CD14-positive monocyte (primary cell): ENCODE results near the gene THSD4. TPM values are rescaled to one million over a fixed set of nuclear protein-coding genes. Genes with fewer than 3 reads are reported as not detected.

ENCODE experiments used
- DNase-seq, 3 donors: peaks; one replicate each; pipeline ENCODE4 v3.0.0-alpha.2; 2011 to 2022
- H2AFZ ChIP-seq: 2 replicates; pipeline ENCODE4 v1.6.0; 2012; ENCODE audit warnings: mild to moderate bottlenecking, low read depth, low read length, inconsistent platforms; ENCODE audit not compliant: insufficient read depth, poor library complexity, severe bottlenecking
- H3K27ac ChIP-seq, 2 donors: 1 replicate in 1 of 2; 2 replicates in 1 of 2; pipeline ENCODE4 v1.5.1; 2012 to 2013; ENCODE audit warnings: low read length in 2 of 2, control low read depth in 1 of 2, inconsistent platforms in 1 of 2, low read depth in 1 of 2, mild to moderate bottlenecking in 1 of 2
- H3K27me3 ChIP-seq, 2 donors: one replicate each; pipeline versions ENCODE4 v1.6.0 to v1.6.1; 2011 to 2013; ENCODE audit warnings: low read length in 2 of 2; ENCODE audit not compliant: control insufficient read depth in 2 of 2, insufficient read depth in 2 of 2
- H3K36me3 ChIP-seq, 2 donors: replicated peaks in 1 of 2; 1 replicate in 1 of 2; 2 replicates in 1 of 2; pipeline versions ENCODE4 v1.5.1 to v1.6.1; 2012 to 2013; ENCODE audit warnings: low read length in 2 of 2, control low read depth in 1 of 2, inconsistent platforms in 1 of 2, mild to moderate bottlenecking in 1 of 2; ENCODE audit not compliant: insufficient read depth in 2 of 2, control insufficient read depth in 1 of 2
- H3K4me1 ChIP-seq, 2 donors: 1 replicate in 1 of 2; 2 replicates in 1 of 2; pipeline versions ENCODE4 v1.5.1 to v1.6.1; 2012 to 2013; ENCODE audit warnings: low read length in 2 of 2, control low read depth in 1 of 2, inconsistent platforms in 1 of 2, mild to moderate bottlenecking in 1 of 2, moderate library complexity in 1 of 2; ENCODE audit not compliant: insufficient read depth in 2 of 2, control insufficient read depth in 1 of 2
- H3K4me2 ChIP-seq: replicated peaks from 2 replicates; pipeline ENCODE3; 2012; ENCODE audit warnings: low read length, moderate library complexity, mild to moderate bottlenecking; ENCODE audit not compliant: poor library complexity, severe bottlenecking; ENCODE audit errors: extremely low read depth
- H3K4me3 ChIP-seq, 3 experiments: fragments of 200-600 bp in 1 of 3; sonication (generic) in 1 of 3; replicated peaks in 1 of 3; 1 replicate in 2 of 3; 2 replicates in 1 of 3; pipeline ENCODE4 v1.5.1; 2011 to 2013; ENCODE audit warnings: low read length in 3 of 3, mild to moderate bottlenecking in 3 of 3, control low read depth in 2 of 3, low read depth in 2 of 3, inconsistent platforms in 1 of 3, moderate library complexity in 1 of 3
- H3K79me2 ChIP-seq: 2 replicates; pipeline ENCODE4 v1.6.0; 2012; ENCODE audit warnings: mild to moderate bottlenecking, control low read depth, inconsistent platforms, low read length, moderate library complexity; ENCODE audit not compliant: insufficient read depth
- H3K9ac ChIP-seq: 2 replicates; pipeline ENCODE4 v1.6.0; 2017; ENCODE audit warnings: low read length, mild to moderate bottlenecking; ENCODE audit not compliant: insufficient read depth, poor library complexity, severe bottlenecking
- H3K9me3 ChIP-seq, 2 donors: replicated peaks in 1 of 2; 1 replicate in 1 of 2; 2 replicates in 1 of 2; pipeline versions ENCODE4 v1.5.1 to v1.6.1; 2012 to 2013; ENCODE audit warnings: low read length in 2 of 2, control low read depth in 1 of 2; ENCODE audit not compliant: control insufficient read depth in 1 of 2, insufficient read depth in 1 of 2
- H4K20me1 ChIP-seq: 2 replicates; pipeline ENCODE4 v1.6.0; 2012; ENCODE audit warnings: mild to moderate bottlenecking, low read length, control low read depth, moderate library complexity; ENCODE audit not compliant: insufficient read depth
- H3K27ac Mint-ChIP-seq, 7 donors: one replicate each; pipeline ENCODE4 v1.8.0; 2020; ENCODE audit warnings: mild to moderate bottlenecking in 7 of 7, mixed read lengths in 7 of 7, moderate library complexity in 6 of 7, inconsistent platforms in 2 of 7
- H3K27me3 Mint-ChIP-seq, 3 donors: one replicate each; pipeline ENCODE4 v1.8.0; 2021 to 2022; ENCODE audit warnings: low read depth in 3 of 3, mild to moderate bottlenecking in 3 of 3, mixed read lengths in 3 of 3, moderate library complexity in 3 of 3, inconsistent platforms in 1 of 3
- H3K36me3 Mint-ChIP-seq, 2 donors: one replicate each; pipeline ENCODE4 v1.8.0; 2020; ENCODE audit warnings: mixed read lengths in 2 of 2, inconsistent platforms in 1 of 2, mild to moderate bottlenecking in 1 of 2
- H3K4me1 Mint-ChIP-seq: one replicate; pipeline ENCODE4 v1.8.0; 2020; ENCODE audit warnings: mild to moderate bottlenecking, mixed read lengths
- H3K4me3 Mint-ChIP-seq, 2 donors: one replicate each; pipeline ENCODE4 v1.8.0; 2020; ENCODE audit warnings: mild to moderate bottlenecking in 2 of 2, mixed read lengths in 2 of 2, moderate library complexity in 1 of 2
- H3K9me3 Mint-ChIP-seq, 7 donors: one replicate each; pipeline ENCODE4 v1.8.0; 2020 to 2022; ENCODE audit warnings: mixed read lengths in 7 of 7, mild to moderate bottlenecking in 6 of 7, moderate library complexity in 6 of 7, inconsistent platforms in 2 of 7
- WGBS: methylation state at CpG from one replicate; pipeline ENCODE4 v1.1.5; 2013; ENCODE audit warnings: missing lambda C conversion rate; ENCODE audit not compliant: insufficient coverage; 5-methylcytosine and 5-hydroxymethylcytosine counted together
- intact Hi-C, 2 donors: fragments of 100-400 bp; cut with micrococcal nuclease; formaldehyde crosslinking; loops; one replicate each; pipeline versions ENCODE4 v1.15.0 to v1.15.1; 2023
- polyA plus RNA-seq, 3 donors: library from polyadenylated mRNA; depleted of rRNA in 1 of 3; unstranded in 2 of 3; stranded (reverse) in 1 of 3; fragments of 300-500 nt in 2 of 3; fragments of >200 nt in 1 of 3; fragmentation: Illumina TruSeq in 2 of 3; gene quantifications; 1 replicate in 2 of 3; 2 replicates in 1 of 3; pipeline ENCODE4 v1.2.3, GENCODE V29; 2012 to 2021
- TF ChIP-seq, protein P1 (sequence below): fragments of 200-600 bp; IDR thresholded peaks from one replicate; pipeline ENCODE4 v1.8.0; 2022; ENCODE audit warnings: antibody characterized with exemption, mild to moderate bottlenecking

THSD4 gene
- polyA plus RNA-seq, 3 donors: not detected

DNA sequence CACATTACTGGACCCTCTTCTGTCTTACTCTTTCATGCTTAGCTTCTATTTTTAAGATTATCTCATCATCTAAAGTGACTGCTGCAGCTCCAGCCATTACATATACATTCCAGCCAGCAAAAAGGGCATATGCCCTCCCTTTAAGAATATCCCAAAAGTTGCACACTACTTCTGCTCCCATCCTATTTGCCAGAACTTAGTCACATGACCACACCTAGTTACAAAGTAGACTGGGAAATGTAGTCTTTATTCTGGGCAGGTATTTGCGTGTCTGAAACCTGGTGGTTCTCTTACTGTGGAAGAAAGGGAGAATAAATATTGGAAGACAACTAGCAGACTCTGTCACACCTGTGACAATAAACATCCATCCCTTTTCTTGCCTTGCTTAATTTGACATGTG lies 353.4 kb downstream of the THSD4 start:
- intact Hi-C loops: no loop called here
- no peaks in the 10 kb centered on the region for H3K27me3 ChIP-seq
- WGBS: no CpG with 5 or more reads among the region's 1 CpG
- H3K27ac Mint-ChIP-seq: no peak overlapping the region
- H3K9ac ChIP-seq: no peak overlapping the region
- no peak overlapping the region for H2AFZ ChIP-seq
- TF ChIP-seq, protein P1, sequence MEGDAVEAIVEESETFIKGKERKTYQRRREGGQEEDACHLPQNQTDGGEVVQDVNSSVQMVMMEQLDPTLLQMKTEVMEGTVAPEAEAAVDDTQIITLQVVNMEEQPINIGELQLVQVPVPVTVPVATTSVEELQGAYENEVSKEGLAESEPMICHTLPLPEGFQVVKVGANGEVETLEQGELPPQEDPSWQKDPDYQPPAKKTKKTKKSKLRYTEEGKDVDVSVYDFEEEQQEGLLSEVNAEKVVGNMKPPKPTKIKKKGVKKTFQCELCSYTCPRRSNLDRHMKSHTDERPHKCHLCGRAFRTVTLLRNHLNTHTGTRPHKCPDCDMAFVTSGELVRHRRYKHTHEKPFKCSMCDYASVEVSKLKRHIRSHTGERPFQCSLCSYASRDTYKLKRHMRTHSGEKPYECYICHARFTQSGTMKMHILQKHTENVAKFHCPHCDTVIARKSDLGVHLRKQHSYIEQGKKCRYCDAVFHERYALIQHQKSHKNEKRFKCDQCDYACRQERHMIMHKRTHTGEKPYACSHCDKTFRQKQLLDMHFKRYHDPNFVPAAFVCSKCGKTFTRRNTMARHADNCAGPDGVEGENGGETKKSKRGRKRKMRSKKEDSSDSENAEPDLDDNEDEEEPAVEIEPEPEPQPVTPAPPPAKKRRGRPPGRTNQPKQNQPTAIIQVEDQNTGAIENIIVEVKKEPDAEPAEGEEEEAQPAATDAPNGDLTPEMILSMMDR: no peak
- H3K4me1 ChIP-seq: no peaks in the 10 kb centered on the region
- no peaks in the 10 kb centered on the region for H3K9me3 ChIP-seq
- no peaks in the 10 kb centered on the region for H3K4me1 Mint-ChIP-seq
- peaks cover 0 to 7% (median 5%) of the 10 kb centered on the region in 7 donors for H3K9me3 Mint-ChIP-seq
- no peak for DNase-seq
- no peaks in the 10 kb centered on the region for H4K20me1 ChIP-seq
- no peak overlapping the region for H3K4me3 ChIP-seq
- H3K4me3 Mint-ChIP-seq: no peak overlapping the region
- no peak overlapping the region for H3K27ac ChIP-seq
- H3K79me2 ChIP-seq: no peaks in the 10 kb centered on the region
- no peak overlapping the region for H3K4me2 ChIP-seq
- no peaks in the 10 kb centered on the region for H3K36me3 ChIP-seq
- H3K27me3 Mint-ChIP-seq: peaks cover under 1 to 4% (median 4%) of the 10 kb centered on the region in 3 donors
- H3K36me3 Mint-ChIP-seq: no peaks in the 10 kb centered on the region

DNA sequence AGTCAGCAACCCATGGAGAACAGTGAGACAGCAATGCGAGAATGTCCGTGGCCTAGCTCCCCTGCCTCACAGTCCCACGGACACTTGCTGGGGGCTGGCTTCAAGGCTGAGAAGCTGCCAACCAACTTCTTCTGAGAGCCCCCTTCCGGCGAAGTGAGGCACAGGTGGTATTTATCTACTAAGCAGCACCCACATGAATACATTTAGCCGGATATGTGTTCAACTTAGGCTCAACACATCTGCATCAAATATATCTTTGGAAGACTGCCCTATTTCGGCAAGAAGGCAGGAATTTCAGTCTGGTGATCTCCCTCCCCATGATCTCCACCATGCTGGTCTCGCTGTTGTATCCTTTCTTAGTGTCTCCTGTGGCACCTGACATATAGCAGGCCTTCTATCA lies 354.1 kb downstream of the THSD4 start:
- H3K9ac ChIP-seq: no peak overlapping the region
- intact Hi-C loops: no loop called here
- H3K27me3 ChIP-seq: no peaks in the 10 kb centered on the region
- Mint-ChIP-seq H3K27ac (no peak overlapping the region), H3K36me3 (no peaks in the 10 kb centered on the region), H3K4me3 (no peak overlapping the region), H3K4me1 (no peaks in the 10 kb centered on the region), H3K9me3 (peaks cover 0 to 9% (median 5%) of the 10 kb centered on the region in 7 donors), H3K27me3 (peaks cover 0 to 6% (median 4%) of the 10 kb centered on the region in 3 donors)
- TF ChIP-seq, protein P1: no peak
- H3K4me2 ChIP-seq: no peak overlapping the region
- no peaks in the 10 kb centered on the region for H3K4me1 ChIP-seq
- H3K27ac ChIP-seq: no peak overlapping the region
- H3K79me2 ChIP-seq: no peaks in the 10 kb centered on the region
- H2AFZ ChIP-seq: no peak overlapping the region
- H3K9me3 ChIP-seq: no peaks in the 10 kb centered on the region
- H3K36me3 ChIP-seq: no peaks in the 10 kb centered on the region
- no peak overlapping the region for H3K4me3 ChIP-seq
- DNase-seq: no peak
- WGBS: 89% methylated on average over 6 of the region's 8 CpGs
- H4K20me1 ChIP-seq: no peaks in the 10 kb centered on the region
